ENCODE results near the gene FOXD2. TPM values are rescaled to one million over a fixed set of nuclear protein-coding genes. Genes with fewer than 3 reads are reported as not detected.

FOXD2 gene
- total RNA-seq, 1 donor from 2014 or later: 0.07 TPM

GRCh38 chr1:47460040-47460439, 22.2 kb downstream of the FOXD2 start:
- Histone ChIP-seq H3K27ac (ENCODE audit: low read depth, low read length) (no peak overlapping the region), H4K20me1 (ENCODE audit: insufficient read depth, low read length) (no peaks in the 10 kb centered on the region), H3K4me1 (ENCODE audit: insufficient read depth, low read length) (no peaks in the 10 kb centered on the region), H2AFZ (ENCODE audit: low read depth, low read length) (no peak overlapping the region), H3K4me2 (ENCODE audit: low read length) (no peak overlapping the region), H3K9ac (ENCODE audit: low read length) (no peak overlapping the region), H3K27me3 (ENCODE audit: insufficient read depth, low read length) (peaks cover 31% of the 10 kb centered on the region), H3K9me3 (ENCODE audit: insufficient read depth, low read depth, low read length) (no peaks in the 10 kb centered on the region), H3K79me2 (ENCODE audit: insufficient read depth, low read length) (no peaks in the 10 kb centered on the region), H3K4me3 (ENCODE audit: insufficient read depth, low read depth, low read length) (no peak overlapping the region), H3K36me3 (ENCODE audit: insufficient read depth, low read length) (no peaks in the 10 kb centered on the region)
- Mint-ChIP-seq H3K27me3 (ENCODE audit: low read depth, unreplicated experiment) (peaks cover 69% of the 10 kb centered on the region), H3K27ac (ENCODE audit: unreplicated experiment) (no peak overlapping the region), H3K36me3 (ENCODE audit: low read depth, unreplicated experiment) (no peaks in the 10 kb centered on the region), H3K9me3 (ENCODE audit: unreplicated experiment) (no peaks in the 10 kb centered on the region), H3K4me1 (ENCODE audit: low read depth, unreplicated experiment) (no peaks in the 10 kb centered on the region), H3K4me3 (ENCODE audit: unreplicated experiment) (no peak overlapping the region)
- TF ChIP-seq, protein P1, sequence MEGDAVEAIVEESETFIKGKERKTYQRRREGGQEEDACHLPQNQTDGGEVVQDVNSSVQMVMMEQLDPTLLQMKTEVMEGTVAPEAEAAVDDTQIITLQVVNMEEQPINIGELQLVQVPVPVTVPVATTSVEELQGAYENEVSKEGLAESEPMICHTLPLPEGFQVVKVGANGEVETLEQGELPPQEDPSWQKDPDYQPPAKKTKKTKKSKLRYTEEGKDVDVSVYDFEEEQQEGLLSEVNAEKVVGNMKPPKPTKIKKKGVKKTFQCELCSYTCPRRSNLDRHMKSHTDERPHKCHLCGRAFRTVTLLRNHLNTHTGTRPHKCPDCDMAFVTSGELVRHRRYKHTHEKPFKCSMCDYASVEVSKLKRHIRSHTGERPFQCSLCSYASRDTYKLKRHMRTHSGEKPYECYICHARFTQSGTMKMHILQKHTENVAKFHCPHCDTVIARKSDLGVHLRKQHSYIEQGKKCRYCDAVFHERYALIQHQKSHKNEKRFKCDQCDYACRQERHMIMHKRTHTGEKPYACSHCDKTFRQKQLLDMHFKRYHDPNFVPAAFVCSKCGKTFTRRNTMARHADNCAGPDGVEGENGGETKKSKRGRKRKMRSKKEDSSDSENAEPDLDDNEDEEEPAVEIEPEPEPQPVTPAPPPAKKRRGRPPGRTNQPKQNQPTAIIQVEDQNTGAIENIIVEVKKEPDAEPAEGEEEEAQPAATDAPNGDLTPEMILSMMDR (IDR thresholded peaks at IDR 0.05; ENCODE audit: insufficient read depth, low read depth, low read length): no peak
- TF ChIP-seq EZH2 (IDR thresholded peaks at IDR 0.05; ENCODE audit: insufficient read depth, low read length): no peak
- no peak for FAIRE-seq
- no peak for DNase-seq (ENCODE audit: low read depth)

- H3K4me3 ChIP-seq (ENCODE audit: insufficient read depth, low read depth, low read length): no peak overlapping the region
- no peak for FAIRE-seq
- H3K36me3 Mint-ChIP-seq (ENCODE audit: low read depth, unreplicated experiment): no peaks in the 10 kb centered on the region
These were observed 22.6 kb downstream of the FOXD2 start for GRCh38 chr1:47460456-47460855.

GRCh38 chr1:47465605-47466004, 27.8 kb downstream of the FOXD2 start:
- no peak for TF ChIP-seq EZH2 (IDR thresholded peaks at IDR 0.05; ENCODE audit: insufficient read depth, low read length)
- TF ChIP-seq, protein P1 (IDR thresholded peaks at IDR 0.05; ENCODE audit: insufficient read depth, low read depth, low read length): no peak
- Histone ChIP-seq H3K4me1 (ENCODE audit: insufficient read depth, low read length) (no peaks in the 10 kb centered on the region), H3K9me3 (ENCODE audit: insufficient read depth, low read depth, low read length) (no peaks in the 10 kb centered on the region), H3K79me2 (ENCODE audit: insufficient read depth, low read length) (no peaks in the 10 kb centered on the region), H3K4me2 (ENCODE audit: low read length) (no peak overlapping the region), H2AFZ (ENCODE audit: low read depth, low read length) (no peak overlapping the region), H4K20me1 (ENCODE audit: insufficient read depth, low read length) (no peaks in the 10 kb centered on the region), H3K27ac (ENCODE audit: low read depth, low read length) (no peak overlapping the region), H3K4me3 (ENCODE audit: insufficient read depth, low read depth, low read length) (no peak overlapping the region), H3K27me3 (ENCODE audit: insufficient read depth, low read length) (peaks cover 19% of the 10 kb centered on the region), H3K36me3 (ENCODE audit: insufficient read depth, low read length) (no peaks in the 10 kb centered on the region), H3K9ac (ENCODE audit: low read length) (no peak overlapping the region)
- DNase-seq (ENCODE audit: low read depth): no peak
- FAIRE-seq: no peak
- H3K27me3 Mint-ChIP-seq (ENCODE audit: low read depth, unreplicated experiment): peaks cover 40% of the 10 kb centered on the region
- H3K4me3 Mint-ChIP-seq (ENCODE audit: unreplicated experiment): no peak overlapping the region
- no peaks in the 10 kb centered on the region for H3K4me1 Mint-ChIP-seq (ENCODE audit: low read depth, unreplicated experiment)
- H3K27ac Mint-ChIP-seq (ENCODE audit: unreplicated experiment): no peak overlapping the region
- H3K36me3 Mint-ChIP-seq (ENCODE audit: low read depth, unreplicated experiment): no peaks in the 10 kb centered on the region
- H3K9me3 Mint-ChIP-seq (ENCODE audit: unreplicated experiment): peaks cover 3% of the 10 kb centered on the region

More at GRCh38 chr1:47460456-47460855, 22.6 kb downstream of the FOXD2 start:
- Histone ChIP-seq H2AFZ (ENCODE audit: low read depth, low read length) (no peak overlapping the region), H3K27me3 (ENCODE audit: insufficient read depth, low read length) (peaks cover 31% of the 10 kb centered on the region), H3K36me3 (ENCODE audit: insufficient read depth, low read length) (no peaks in the 10 kb centered on the region), H3K4me2 (ENCODE audit: low read length) (no peak overlapping the region), H4K20me1 (ENCODE audit: insufficient read depth, low read length) (no peaks in the 10 kb centered on the region), H3K4me1 (ENCODE audit: insufficient read depth, low read length) (no peaks in the 10 kb centered on the region), H3K9me3 (ENCODE audit: insufficient read depth, low read depth, low read length) (no peaks in the 10 kb centered on the region), H3K79me2 (ENCODE audit: insufficient read depth, low read length) (no peaks in the 10 kb centered on the region), H3K9ac (ENCODE audit: low read length) (no peak overlapping the region), H3K27ac (ENCODE audit: low read depth, low read length) (no peak overlapping the region)
- TF ChIP-seq, protein P1 (IDR thresholded peaks at IDR 0.05; ENCODE audit: insufficient read depth, low read depth, low read length): no peak
- no peak for TF ChIP-seq EZH2 (IDR thresholded peaks at IDR 0.05; ENCODE audit: insufficient read depth, low read length)
- Mint-ChIP-seq H3K27me3 (ENCODE audit: low read depth, unreplicated experiment) (peaks cover 65% of the 10 kb centered on the region), H3K27ac (ENCODE audit: unreplicated experiment) (no peak overlapping the region), H3K4me1 (ENCODE audit: low read depth, unreplicated experiment) (no peaks in the 10 kb centered on the region), H3K4me3 (ENCODE audit: unreplicated experiment) (no peak overlapping the region), H3K9me3 (ENCODE audit: unreplicated experiment) (no peaks in the 10 kb centered on the region)
- no peak for DNase-seq (ENCODE audit: low read depth)

Data from astrocyte (in vitro differentiated cells and primary cell).